Prostate gland (tissue), 2 donors: ENCODE measurements around the gene UBALD1. TPM values are rescaled to one million over a fixed set of nuclear protein-coding genes. Genes with fewer than 3 reads are reported as not detected.

ENCODE experiments used
- DNase-seq: peaks from one replicate; pipeline ENCODE4 v3.0.0-alpha.2; 2019; ENCODE audit warnings: low spot score
- H3K27ac ChIP-seq, 2 donors: fragments of 200-600 bp; sonication (generic); 2 replicates each; pipeline ENCODE4 v1.5.1; 2017 to 2019
- H3K27me3 ChIP-seq: fragments of 200-600 bp; sonication (generic); replicated peaks from 2 replicates; pipeline ENCODE4 v1.5.1; 2019; ENCODE audit not compliant: insufficient read depth
- H3K36me3 ChIP-seq, 2 donors: fragments of 200-600 bp; sonication (generic); 1 replicate in 1 of 2; 2 replicates in 1 of 2; pipeline versions ENCODE4 v1.5.1 to v1.8.1; 2017 to 2019
- H3K4me1 ChIP-seq: fragments of 200-600 bp; sonication (generic); replicated peaks from 2 replicates; pipeline ENCODE4 v1.5.1; 2019
- H3K4me3 ChIP-seq, 2 donors: fragments of 200-600 bp; sonication (generic); 2 replicates each; pipeline ENCODE4 v1.5.1; 2017 to 2019
- H3K9me3 ChIP-seq: fragments of 200-600 bp; sonication (generic); 2 replicates; pipeline ENCODE4 v1.5.1; 2017
- CTCF ChIP-seq, 4 experiments: fragments of 200-600 bp in 2 of 4; fragments of 450-650 bp in 2 of 4; sonication (generic) in 2 of 4; IDR thresholded peaks; 1 replicate in 3 of 4; 2 replicates in 1 of 4; pipeline ENCODE4 v1.5.1; 2016 to 2019; ENCODE audit warnings: antibody characterized with exemption in 4 of 4, mild to moderate bottlenecking in 2 of 4, moderate library complexity in 2 of 4
- POLR2A ChIP-seq: fragments of 450-650 bp; IDR thresholded peaks from one replicate; pipeline ENCODE4 v1.6.1; 2016; ENCODE audit warnings: antibody characterized with exemption, mild to moderate bottlenecking
- POLR2AphosphoS5 ChIP-seq: sonication (generic); formaldehyde crosslinking; IDR thresholded peaks from one replicate; pipeline ENCODE4 v1.6.1; 2017; ENCODE audit warnings: antibody characterized with exemption
- WGBS: methylation state at CpG from one replicate; pipeline ENCODE4 v1.1.5; 2018; 5-methylcytosine and 5-hydroxymethylcytosine counted together
- intact Hi-C: fragments of 100-400 bp; cut with DNase I; formaldehyde crosslinking; loops from one replicate; pipeline ENCODE4 v1.14.2; 2022
- total RNA-seq, 2 donors: library from RNA; depleted of rRNA; stranded (reverse); fragments of >200 nt; gene quantifications; one replicate each; pipeline ENCODE4 v1.1.0, GENCODE V29; 2016

UBALD1 gene
- total RNA-seq, 2 donors from 2014 or later: 14.5 to 22.1 TPM

DNA sequence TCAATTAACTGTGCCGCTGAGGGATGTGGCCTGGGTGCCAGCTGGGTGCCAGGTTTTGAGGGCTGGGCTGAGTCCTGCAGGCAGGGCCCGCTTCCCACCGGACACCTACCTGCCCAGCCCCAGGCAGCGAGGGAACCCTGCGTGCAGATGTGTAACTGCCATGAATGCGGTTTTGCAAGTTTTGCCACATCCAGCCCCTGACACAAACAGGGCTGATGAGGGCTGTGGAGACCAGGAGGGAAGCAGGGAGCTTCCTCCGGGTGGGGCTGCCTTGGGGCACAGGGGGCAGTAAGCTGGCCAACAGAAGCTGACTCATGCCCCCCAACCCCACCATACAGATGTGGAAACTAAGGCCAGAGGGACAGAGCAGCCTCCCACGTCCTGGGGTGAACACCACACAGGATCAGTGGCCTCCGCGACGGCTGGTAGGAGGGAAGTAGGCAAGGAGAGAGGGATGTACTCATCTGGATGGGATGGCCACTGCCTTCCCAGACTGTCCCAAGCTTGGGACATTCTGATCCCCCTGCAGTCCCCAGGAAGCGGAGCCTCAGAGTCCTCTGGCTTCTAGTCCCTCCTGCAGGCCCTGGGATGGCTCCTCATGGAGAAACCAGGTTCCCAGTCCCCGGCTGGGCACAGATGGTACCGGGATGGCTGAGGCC lies 1.6 kb downstream of the UBALD1 start:
- DNase-seq: no peak
- WGBS: 32% methylated on average over 13 of the region's 14 CpGs
- peak overlapping the region; percentile 100 for H3K27ac ChIP-seq
- TF ChIP-seq POLR2A (no peak), POLR2AphosphoS5 (no peak), CTCF (IDR thresholded peaks at IDR 0.05) (no peak)
- no peaks in the 10 kb centered on the region for H3K27me3 ChIP-seq
- peaks cover 0 to 7% of the 10 kb centered on the region in 2 donors for H3K36me3 ChIP-seq
- peak overlapping the region; percentile 96 to 98 for H3K4me3 ChIP-seq
- intact Hi-C loops: loop anchor here (5.0 to 10.0 kb wide), 2 partner anchors 79 to 122 kb away; partner anchors contain the start of genes ANKS3, DNAAF8 and NUDT16L1
- peaks cover 24% of the 10 kb centered on the region for H3K4me1 ChIP-seq
- H3K9me3 ChIP-seq: no peaks in the 10 kb centered on the region

DNA sequence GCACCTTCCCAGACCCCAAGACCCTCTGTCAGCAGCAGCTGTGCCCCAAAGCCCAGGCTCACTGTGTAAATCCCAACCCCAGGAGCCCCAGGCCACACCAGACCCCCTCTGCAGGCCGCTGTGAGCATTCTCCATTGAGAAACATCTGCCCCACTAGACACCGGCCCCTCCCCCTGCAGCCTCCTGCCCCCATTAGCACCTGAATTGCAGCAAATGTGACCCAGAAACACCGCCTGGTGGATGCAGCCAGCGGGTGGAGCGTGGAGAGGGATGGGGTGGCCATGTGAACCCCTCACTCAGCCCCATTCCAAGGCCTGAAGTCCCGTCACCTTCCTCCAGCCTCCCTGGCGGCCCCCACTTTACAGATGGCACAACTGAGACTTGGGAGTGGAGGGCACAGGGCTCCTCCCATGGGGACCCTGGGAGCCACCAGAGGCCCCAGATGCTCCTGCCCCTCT lies 2.2 kb downstream of the UBALD1 start:
- WGBS: 91% methylated on average over 6 of the region's 7 CpGs
- Histone ChIP-seq H3K27me3 (no peaks in the 10 kb centered on the region), H3K4me3 (no peak overlapping the region), H3K9me3 (no peaks in the 10 kb centered on the region), H3K4me1 (peaks cover 22% of the 10 kb centered on the region), H3K36me3 (peaks cover 0 to 7% of the 10 kb centered on the region in 2 donors), H3K27ac (no peak overlapping the region)
- TF ChIP-seq CTCF (IDR thresholded peaks at IDR 0.05) (no peak), POLR2A (no peak), POLR2AphosphoS5 (no peak)
- intact Hi-C loops: loop anchor here (5.0 to 10.0 kb wide), 2 partner anchors 80 to 122 kb away; partner anchors contain the start of genes ANKS3, DNAAF8 and NUDT16L1
- DNase-seq: no peak

GRCh38 chr16:4611337-4612021 lies 3.2 kb downstream of the UBALD1 start:
- no peak for DNase-seq
- peaks cover 15% of the 10 kb centered on the region for H3K4me1 ChIP-seq
- TF ChIP-seq CTCF (IDR thresholded peaks at IDR 0.05): no peak
- no peak for TF ChIP-seq POLR2AphosphoS5

DNA sequence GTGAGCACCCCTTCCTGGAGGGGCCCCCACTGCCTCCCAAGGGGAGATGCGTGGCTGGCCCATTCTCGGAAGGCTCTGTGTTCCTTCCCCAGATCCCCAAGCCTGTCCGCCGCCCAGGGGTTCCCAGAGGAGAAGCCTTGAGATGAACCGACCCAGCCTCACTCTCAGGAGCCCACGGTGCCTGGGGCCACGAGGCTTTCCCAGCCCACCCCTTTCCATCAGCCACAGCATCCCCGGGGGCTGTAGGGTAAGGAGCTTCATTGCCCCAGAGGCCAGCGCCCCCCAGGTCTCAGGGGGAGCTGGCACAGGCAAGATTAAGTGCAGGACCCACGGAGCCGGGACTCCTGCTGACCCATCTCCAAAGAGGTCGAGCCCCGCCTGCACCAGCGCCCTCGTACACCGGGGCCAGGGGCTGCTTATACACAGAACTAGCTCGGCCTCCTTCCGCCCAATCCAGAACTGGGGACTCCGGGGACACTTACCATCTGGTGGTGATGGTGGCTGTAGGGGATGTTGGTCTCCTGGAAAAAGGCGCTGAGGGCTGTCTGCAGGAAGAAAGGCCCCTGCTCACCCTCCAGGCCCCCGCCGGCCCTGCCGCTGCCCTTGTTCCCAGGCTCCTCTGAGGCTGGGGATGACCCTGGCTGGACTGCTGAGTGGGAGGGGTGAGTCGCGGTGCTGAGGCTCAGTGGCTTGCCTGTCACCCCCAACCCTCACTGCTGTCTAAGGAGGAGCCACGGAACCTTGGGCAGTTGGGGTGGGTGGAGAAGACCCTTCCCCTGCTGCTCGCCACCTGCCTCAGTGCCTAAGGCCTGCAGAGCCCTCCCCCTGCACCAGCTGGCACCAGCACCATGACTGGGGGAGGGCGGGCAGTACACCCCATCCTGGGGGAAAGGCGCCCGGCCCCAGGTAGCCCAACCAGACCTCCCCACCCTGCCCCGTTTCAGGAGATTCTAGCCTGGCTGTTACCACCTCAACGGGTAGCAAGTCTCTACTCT lies 4.4 kb downstream of the UBALD1 start:
- H3K27ac ChIP-seq: no peak overlapping the region

More at GRCh38 chr16:4611337-4612021, 3.2 kb downstream of the UBALD1 start:
- H3K27ac ChIP-seq: no peak overlapping the region
- H3K4me3 ChIP-seq: no peak overlapping the region
- WGBS: 70% methylated on average over 20 of the region's 22 CpGs
- H3K27me3 ChIP-seq: no peaks in the 10 kb centered on the region
- H3K9me3 ChIP-seq: no peaks in the 10 kb centered on the region
- H3K36me3 ChIP-seq: peaks cover 0 to 7% of the 10 kb centered on the region in 2 donors
- intact Hi-C loops: loop anchor here (5.0 to 10.0 kb wide), 2 partner anchors 81 to 123 kb away; partner anchors contain the start of genes ANKS3, DNAAF8 and NUDT16L1

More for the DNA sequence above, 4.4 kb downstream of the UBALD1 start:
- Histone ChIP-seq H3K36me3 (peaks cover 0 to 7% of the 10 kb centered on the region in 2 donors), H3K4me3 (no peak overlapping the region), H3K4me1 (peaks cover 15% of the 10 kb centered on the region), H3K27me3 (no peaks in the 10 kb centered on the region), H3K9me3 (no peaks in the 10 kb centered on the region)
- DNase-seq: no peak
- intact Hi-C loops: loop anchor here (5.0 to 10.0 kb wide), 2 partner anchors 82 to 124 kb away; partner anchors contain the start of genes ANKS3, DNAAF8 and NUDT16L1
- 87% methylated on average over 32 of the region's 32 CpGs for WGBS
- no peak for TF ChIP-seq POLR2AphosphoS5
- no peak for TF ChIP-seq CTCF (IDR thresholded peaks at IDR 0.05)
- TF ChIP-seq POLR2A: no peak
